ENCODE results near the gene PLEKHN1.
A peak's percentile ranks its signal among the peaks of the same experiment; 100 is the strongest.

Gene PLEKHN1

GRCh38 chr1:932173-932510 lies 34.1 kb upstream of the PLEKHN1 start:
- H3K36me3 ChIP-seq (ENCODE audit: control insufficient read depth, insufficient read depth, low read length, severe bottlenecking): no peaks in the 10 kb centered on the region
- no peaks in the 10 kb centered on the region for H3K27me3 ChIP-seq (replicated peaks; ENCODE audit: control insufficient read depth, insufficient read depth, low read length)
- no peaks in the 10 kb centered on the region for H3K9me3 ChIP-seq (ENCODE audit: control insufficient read depth, low read length)
- peaks cover 5% of the 10 kb centered on the region for H3K4me1 ChIP-seq (ENCODE audit: control insufficient read depth, insufficient read depth, low read length)
- no peak overlapping the region for H3K9ac ChIP-seq (ENCODE audit: low read length)
- no peak overlapping the region for H3K4me3 ChIP-seq (ENCODE audit: low read length)
- no peak for DNase-seq (ENCODE audit: low read depth)

DNA sequence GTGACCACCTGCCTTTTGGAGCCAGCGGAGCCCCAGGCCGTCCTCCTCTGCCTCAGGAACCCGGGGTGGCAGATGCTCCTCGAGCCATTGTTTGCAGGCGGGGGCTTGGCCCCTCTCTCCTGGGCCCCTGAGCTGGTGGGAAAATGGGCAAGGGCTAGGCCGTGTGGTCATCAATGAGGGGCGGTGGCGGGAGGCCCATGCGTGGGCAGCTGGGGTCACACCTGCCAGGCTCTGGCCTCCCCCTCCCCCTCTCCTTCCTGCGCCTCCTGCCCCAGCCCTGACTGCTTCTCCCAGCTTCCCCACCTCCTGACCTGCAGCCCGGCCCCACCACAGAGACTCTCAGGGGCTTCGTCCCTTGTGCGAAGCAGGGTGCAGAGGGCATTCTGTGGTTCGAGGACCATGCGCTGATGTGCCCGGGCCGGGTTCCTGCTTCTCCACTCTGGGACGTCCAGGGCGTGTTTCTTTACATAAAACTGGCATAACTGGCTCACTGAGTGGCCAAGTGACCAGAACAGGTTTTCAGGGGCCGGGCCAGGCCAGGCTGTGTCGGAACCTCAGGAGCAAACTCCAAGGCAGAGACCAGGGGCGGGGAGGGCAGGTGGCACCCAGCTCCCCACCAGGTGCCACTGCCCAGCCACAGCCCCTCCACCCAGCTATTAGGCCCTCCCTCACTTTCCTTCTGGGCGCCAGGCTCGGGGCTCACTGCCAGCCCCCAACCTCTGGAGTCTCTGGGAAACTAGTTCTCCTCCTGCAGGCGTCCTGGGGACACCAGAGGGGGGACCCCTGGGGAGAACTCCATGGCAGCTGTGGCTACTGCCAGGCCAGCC lies 33.3 kb upstream of the PLEKHN1 start:
- DNase-seq (ENCODE audit: low read depth): no peak
- Histone ChIP-seq H3K9ac (ENCODE audit: low read length) (no peak overlapping the region), H3K9me3 (ENCODE audit: control insufficient read depth, low read length) (no peaks in the 10 kb centered on the region), H3K36me3 (ENCODE audit: control insufficient read depth, insufficient read depth, low read length, severe bottlenecking) (no peaks in the 10 kb centered on the region), H3K27me3 (replicated peaks; ENCODE audit: control insufficient read depth, insufficient read depth, low read length) (no peaks in the 10 kb centered on the region), H3K4me3 (ENCODE audit: low read length) (no peak overlapping the region), H3K4me1 (ENCODE audit: control insufficient read depth, insufficient read depth, low read length) (peaks cover 5% of the 10 kb centered on the region)

DNA sequence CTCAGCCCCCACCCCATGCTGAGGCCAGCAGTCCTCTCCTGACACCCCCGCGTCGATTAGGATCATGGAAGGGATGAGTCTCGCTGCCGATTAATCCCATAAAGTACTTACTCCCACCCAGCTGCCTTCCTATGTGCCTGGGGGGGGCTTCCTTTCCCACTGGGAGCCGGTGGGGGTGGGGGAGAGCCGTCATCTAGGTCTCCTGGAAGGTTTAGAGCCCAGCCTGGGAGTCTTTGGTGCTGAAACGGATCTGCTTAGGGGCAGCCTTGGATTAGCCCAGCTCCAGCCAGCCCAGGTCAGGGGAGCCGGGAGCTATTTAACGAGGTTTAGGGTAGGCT lies 32.7 kb upstream of the PLEKHN1 start:
- Histone ChIP-seq H3K27me3 (replicated peaks; ENCODE audit: control insufficient read depth, insufficient read depth, low read length) (no peaks in the 10 kb centered on the region), H3K9ac (ENCODE audit: low read length) (no peak overlapping the region), H3K4me3 (ENCODE audit: low read length) (no peak overlapping the region), H3K9me3 (ENCODE audit: control insufficient read depth, low read length) (no peaks in the 10 kb centered on the region), H3K36me3 (ENCODE audit: control insufficient read depth, insufficient read depth, low read length, severe bottlenecking) (no peaks in the 10 kb centered on the region), H3K4me1 (ENCODE audit: control insufficient read depth, insufficient read depth, low read length) (peaks cover 5% of the 10 kb centered on the region)
- no peak for DNase-seq (ENCODE audit: low read depth)

DNA sequence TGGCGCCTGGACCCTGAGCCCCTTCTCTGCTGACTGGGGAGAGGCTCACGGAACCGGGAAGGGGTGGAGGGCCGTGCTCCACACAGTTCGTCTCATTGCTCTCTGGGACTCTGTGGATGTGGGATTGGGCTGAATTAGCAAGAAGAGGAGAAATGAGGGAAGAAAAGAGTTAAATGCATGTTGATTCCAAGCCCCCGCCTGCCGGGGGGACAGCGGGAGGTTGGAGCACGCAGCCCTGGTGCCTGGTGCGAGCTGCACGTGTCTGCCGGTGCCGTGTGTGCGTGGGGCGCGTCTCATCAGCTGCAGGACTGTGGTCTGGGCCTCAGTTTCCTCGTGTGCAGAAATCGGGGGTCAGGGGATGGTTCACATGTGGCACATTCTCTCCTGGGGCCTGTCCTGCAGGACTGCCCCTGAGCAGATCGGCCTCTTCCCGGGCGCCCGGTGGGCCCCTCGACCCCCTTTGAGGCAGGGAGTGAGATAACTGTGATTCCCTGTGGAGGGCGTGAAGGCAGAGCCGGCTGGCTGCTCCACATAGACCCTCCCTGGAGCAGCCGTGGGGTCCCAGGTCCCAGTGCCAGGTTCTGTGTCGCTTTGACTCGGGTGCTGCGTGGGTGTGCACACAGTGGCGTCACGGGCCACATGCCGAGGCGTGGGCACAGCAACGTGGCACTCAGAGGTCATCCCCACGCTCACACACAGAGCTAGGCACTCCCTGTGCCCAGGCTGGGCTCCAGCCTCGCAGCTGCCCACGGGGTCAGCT lies 31.1 kb upstream of the PLEKHN1 start:
- DNase-seq (ENCODE audit: low read depth): no peak
- Histone ChIP-seq H3K27me3 (replicated peaks; ENCODE audit: control insufficient read depth, insufficient read depth, low read length) (no peaks in the 10 kb centered on the region), H3K36me3 (ENCODE audit: control insufficient read depth, insufficient read depth, low read length, severe bottlenecking) (no peaks in the 10 kb centered on the region), H3K4me3 (ENCODE audit: low read length) (no peak overlapping the region), H3K9me3 (ENCODE audit: control insufficient read depth, low read length) (no peaks in the 10 kb centered on the region), H3K4me1 (ENCODE audit: control insufficient read depth, insufficient read depth, low read length) (peaks cover 16% of the 10 kb centered on the region), H3K9ac (ENCODE audit: low read length) (no peak overlapping the region)

- no peaks in the 10 kb centered on the region for H3K27me3 ChIP-seq (replicated peaks; ENCODE audit: control insufficient read depth, insufficient read depth, low read length)
- no peak for DNase-seq (ENCODE audit: low read depth)
Measured at GRCh38 chr1:935751-936231, 30.5 kb upstream of the PLEKHN1 start.

DNA sequence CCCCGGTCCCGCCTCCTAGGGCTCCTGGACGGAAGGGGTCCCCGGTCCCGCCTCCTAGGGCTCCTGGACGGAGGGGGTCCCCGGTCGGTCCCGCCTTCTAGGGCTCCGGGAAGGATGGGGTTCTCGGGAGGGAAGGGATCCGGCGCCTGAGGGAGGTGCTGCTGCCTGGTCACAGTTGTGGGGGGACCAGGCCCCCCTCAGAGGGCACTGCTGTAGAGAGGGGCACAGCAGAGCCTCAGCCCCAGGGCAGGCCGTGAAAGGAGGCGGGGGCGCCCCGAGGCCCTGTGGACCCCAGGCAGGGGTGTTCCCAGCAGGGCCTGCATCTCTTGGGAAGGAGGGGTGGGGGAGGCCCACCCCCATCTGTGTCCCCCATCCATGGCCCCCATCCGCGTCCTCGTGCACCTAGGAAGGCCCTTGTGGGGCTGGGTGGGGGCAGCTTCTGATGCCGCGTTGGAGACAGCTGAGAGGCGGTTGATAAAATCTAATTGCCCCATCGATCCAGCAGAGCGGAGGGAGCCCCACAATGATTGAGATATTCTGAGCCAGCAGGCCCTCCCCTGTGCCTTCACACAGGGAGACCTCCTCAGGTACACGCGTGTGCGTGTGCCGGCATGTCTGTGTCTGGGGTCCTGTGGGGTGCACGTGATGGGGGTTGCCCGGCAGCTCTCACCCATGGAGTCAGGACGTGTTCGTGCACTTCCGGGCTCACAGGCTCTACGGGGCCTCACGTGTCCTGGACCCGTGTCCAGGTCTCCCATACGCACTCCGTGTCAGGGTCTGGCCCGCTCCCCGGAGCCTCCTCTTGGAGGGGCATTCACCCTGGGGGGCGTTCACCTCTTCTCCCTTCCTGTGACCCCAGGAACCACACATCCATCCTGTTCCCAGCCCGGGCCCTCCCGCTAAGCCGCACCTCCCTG lies 29.7 kb upstream of the PLEKHN1 start:
- H3K9ac ChIP-seq (ENCODE audit: low read length): no peak overlapping the region
- no peaks in the 10 kb centered on the region for H3K27me3 ChIP-seq (replicated peaks; ENCODE audit: control insufficient read depth, insufficient read depth, low read length)
- no peaks in the 10 kb centered on the region for H3K9me3 ChIP-seq (ENCODE audit: control insufficient read depth, low read length)
- DNase-seq (ENCODE audit: low read depth): no peak
- H3K36me3 ChIP-seq (ENCODE audit: control insufficient read depth, insufficient read depth, low read length, severe bottlenecking): no peaks in the 10 kb centered on the region
- no peak overlapping the region for H3K4me3 ChIP-seq (ENCODE audit: low read length)
- peaks cover 23% of the 10 kb centered on the region for H3K4me1 ChIP-seq (ENCODE audit: control insufficient read depth, insufficient read depth, low read length)

More at GRCh38 chr1:935751-936231, 30.5 kb upstream of the PLEKHN1 start:
- Histone ChIP-seq H3K36me3 (ENCODE audit: control insufficient read depth, insufficient read depth, low read length, severe bottlenecking) (no peaks in the 10 kb centered on the region), H3K9ac (ENCODE audit: low read length) (no peak overlapping the region), H3K4me1 (ENCODE audit: control insufficient read depth, insufficient read depth, low read length) (peaks cover 20% of the 10 kb centered on the region), H3K4me3 (ENCODE audit: low read length) (no peak overlapping the region), H3K9me3 (ENCODE audit: control insufficient read depth, low read length) (no peaks in the 10 kb centered on the region)

GRCh38 chr1:937521-937920 lies 28.8 kb upstream of the PLEKHN1 start:
- no peak for DNase-seq (ENCODE audit: low read depth)
- no peaks in the 10 kb centered on the region for H3K27me3 ChIP-seq (replicated peaks; ENCODE audit: control insufficient read depth, insufficient read depth, low read length)
- no peaks in the 10 kb centered on the region for H3K9me3 ChIP-seq (ENCODE audit: control insufficient read depth, low read length)
- H3K4me1 ChIP-seq (ENCODE audit: control insufficient read depth, insufficient read depth, low read length): peaks cover 23% of the 10 kb centered on the region
- no peaks in the 10 kb centered on the region for H3K36me3 ChIP-seq (ENCODE audit: control insufficient read depth, insufficient read depth, low read length, severe bottlenecking)
- H3K4me3 ChIP-seq (ENCODE audit: low read length): no peak overlapping the region
- no peak overlapping the region for H3K9ac ChIP-seq (ENCODE audit: low read length)

GRCh38 chr1:938088-938683 lies 28.1 kb upstream of the PLEKHN1 start:
- DNase-seq (ENCODE audit: low read depth): peak; percentile 50
- H3K36me3 ChIP-seq (ENCODE audit: control insufficient read depth, insufficient read depth, low read length, severe bottlenecking): no peaks in the 10 kb centered on the region
- H3K4me1 ChIP-seq (ENCODE audit: control insufficient read depth, insufficient read depth, low read length): peaks cover 28% of the 10 kb centered on the region
- no peak overlapping the region for H3K4me3 ChIP-seq (ENCODE audit: low read length)
- H3K27me3 ChIP-seq (replicated peaks; ENCODE audit: control insufficient read depth, insufficient read depth, low read length): no peaks in the 10 kb centered on the region
- H3K9me3 ChIP-seq (ENCODE audit: control insufficient read depth, low read length): no peaks in the 10 kb centered on the region
- H3K9ac ChIP-seq (ENCODE audit: low read length): no peak overlapping the region

- Histone ChIP-seq H3K36me3 (ENCODE audit: control insufficient read depth, insufficient read depth, low read length, severe bottlenecking) (no peaks in the 10 kb centered on the region), H3K9ac (ENCODE audit: low read length) (no peak overlapping the region), H3K4me3 (ENCODE audit: low read length) (no peak overlapping the region), H3K27me3 (replicated peaks; ENCODE audit: control insufficient read depth, insufficient read depth, low read length) (no peaks in the 10 kb centered on the region), H3K4me1 (ENCODE audit: control insufficient read depth, insufficient read depth, low read length) (peaks cover 32% of the 10 kb centered on the region), H3K9me3 (ENCODE audit: control insufficient read depth, low read length) (no peaks in the 10 kb centered on the region)
- peak; percentile 22 for DNase-seq (ENCODE audit: low read depth)
Measured at GRCh38 chr1:938711-939489, 27.4 kb upstream of the PLEKHN1 start.

DNA sequence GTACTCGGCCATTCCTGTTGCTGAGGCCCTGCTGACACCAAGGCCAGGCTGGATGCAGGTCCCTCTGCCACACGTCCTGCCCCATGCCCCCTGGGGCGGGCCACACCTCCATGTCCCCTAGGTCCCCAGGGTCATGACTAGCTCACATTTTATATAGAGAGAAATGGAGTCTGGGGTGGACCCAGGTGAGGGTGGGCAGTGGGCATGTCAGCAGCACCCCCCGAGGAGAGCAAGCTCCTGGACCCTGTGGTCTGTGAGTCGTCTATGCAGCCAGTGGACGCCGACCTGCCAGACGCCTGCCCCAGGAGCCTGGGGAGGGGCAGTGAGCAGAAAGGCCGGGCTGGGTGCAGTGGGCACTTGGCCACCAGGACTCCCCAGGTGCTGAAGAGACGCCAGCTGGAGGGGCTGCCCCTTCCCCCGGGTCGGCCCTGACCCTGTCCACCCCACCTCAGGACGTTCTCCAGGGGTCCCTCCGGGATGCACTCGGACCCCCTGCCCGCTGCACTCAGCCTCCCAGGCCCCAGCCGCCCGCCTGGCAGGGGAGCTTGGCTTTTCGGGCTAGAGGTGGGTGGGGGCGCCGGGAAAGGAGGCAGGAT lies 26.7 kb upstream of the PLEKHN1 start:
- no peak for DNase-seq (ENCODE audit: low read depth)
- Histone ChIP-seq H3K27me3 (replicated peaks; ENCODE audit: control insufficient read depth, insufficient read depth, low read length) (no peaks in the 10 kb centered on the region), H3K4me3 (ENCODE audit: low read length) (no peak overlapping the region), H3K4me1 (ENCODE audit: control insufficient read depth, insufficient read depth, low read length) (peaks cover 33% of the 10 kb centered on the region), H3K36me3 (ENCODE audit: control insufficient read depth, insufficient read depth, low read length, severe bottlenecking) (no peaks in the 10 kb centered on the region), H3K9ac (ENCODE audit: low read length) (no peak overlapping the region), H3K9me3 (ENCODE audit: control insufficient read depth, low read length) (no peaks in the 10 kb centered on the region)

Measured in adipocyte (in vitro differentiated cells).